Mucosa of stomach (tissue), 1 donor: ENCODE data around the gene POMZP3.
"Not testable (repeated sequence)": the region's sequence is repeated elsewhere in the genome, so short reads cannot be mapped to it uniquely, and the experiment has no call there.

ENCODE experiments used
- H3K27me3 ChIP-seq: one replicate; pipeline ENCODE4 v1.7.0; 2013; ENCODE audit warnings: mild to moderate bottlenecking, low read length; ENCODE audit not compliant: control insufficient read depth, insufficient read depth
- H3K36me3 ChIP-seq: one replicate; pipeline ENCODE4 v1.7.0; 2013; ENCODE audit warnings: low read length; ENCODE audit not compliant: control insufficient read depth, insufficient read depth
- H3K4me1 ChIP-seq: one replicate; pipeline ENCODE4 v1.7.0; 2013; ENCODE audit warnings: mild to moderate bottlenecking, low read length; ENCODE audit not compliant: control insufficient read depth, insufficient read depth
- H3K4me3 ChIP-seq: one replicate; pipeline ENCODE4 v1.7.0; 2013; ENCODE audit warnings: low read length
- H3K9ac ChIP-seq: one replicate; pipeline ENCODE4 v1.7.0; 2013; ENCODE audit warnings: mild to moderate bottlenecking, low read length, moderate library complexity
- H3K9me3 ChIP-seq: one replicate; pipeline ENCODE4 v1.7.0; 2013; ENCODE audit warnings: mild to moderate bottlenecking, low read length, moderate library complexity; ENCODE audit not compliant: control insufficient read depth
- donor health status: Pancreatic carcinoma.

Gene POMZP3

GRCh38 chr7:76608469-76608868 lies 18.6 kb downstream of the POMZP3 start:
- H3K4me1 ChIP-seq, H3K9me3 ChIP-seq, H3K4me3 ChIP-seq, H3K27me3 ChIP-seq, H3K9ac ChIP-seq, H3K36me3 ChIP-seq: not testable (repeated sequence)

GRCh38 chr7:76606027-76606426 lies 21.1 kb downstream of the POMZP3 start:
- H3K36me3 ChIP-seq, H3K4me1 ChIP-seq, H3K4me3 ChIP-seq, H3K27me3 ChIP-seq, H3K9me3 ChIP-seq, H3K9ac ChIP-seq: not testable (repeated sequence)

GRCh38 chr7:76600650-76601049 lies 26.4 kb downstream of the POMZP3 start:
- H3K4me3 ChIP-seq, H3K36me3 ChIP-seq, H3K9ac ChIP-seq, H3K4me1 ChIP-seq, H3K9me3 ChIP-seq, H3K27me3 ChIP-seq: not testable (repeated sequence)

GRCh38 chr7:76600116-76600482 lies 27.0 kb downstream of the POMZP3 start:
- H3K9me3 ChIP-seq, H3K9ac ChIP-seq, H3K4me3 ChIP-seq, H3K27me3 ChIP-seq, H3K4me1 ChIP-seq, H3K36me3 ChIP-seq: not testable (repeated sequence)

GRCh38 chr7:76598590-76599264 lies 28.4 kb downstream of the POMZP3 start:
- H3K36me3 ChIP-seq, H3K27me3 ChIP-seq, H3K4me3 ChIP-seq: not testable (repeated sequence)

GRCh38 chr7:76597288-76597687 lies 29.8 kb downstream of the POMZP3 start:
- not testable (repeated sequence) for H3K27me3 ChIP-seq, H3K36me3 ChIP-seq

More at GRCh38 chr7:76598590-76599264, 28.4 kb downstream of the POMZP3 start:
- H3K9ac ChIP-seq, H3K9me3 ChIP-seq, H3K4me1 ChIP-seq: not testable (repeated sequence)

GRCh38 chr7:76592694-76593093 lies 34.4 kb downstream of the POMZP3 start:
- H3K27me3 ChIP-seq, H3K36me3 ChIP-seq, H3K9me3 ChIP-seq, H3K4me3 ChIP-seq, H3K9ac ChIP-seq: not testable (repeated sequence)
- H3K4me1 ChIP-seq: peaks cover 13% of the 10 kb centered on the region

More at GRCh38 chr7:76597288-76597687, 29.8 kb downstream of the POMZP3 start:
- not testable (repeated sequence) for H3K9ac ChIP-seq, H3K4me3 ChIP-seq, H3K4me1 ChIP-seq, H3K9me3 ChIP-seq

- not testable (repeated sequence) for H3K27me3 ChIP-seq, H3K4me3 ChIP-seq, H3K36me3 ChIP-seq, H3K9me3 ChIP-seq, H3K9ac ChIP-seq
- peaks cover 16% of the 10 kb centered on the region for H3K4me1 ChIP-seq
These were observed 35.3 kb downstream of the POMZP3 start for GRCh38 chr7:76591602-76592304.

GRCh38 chr7:76591033-76591432 lies 36.0 kb downstream of the POMZP3 start:
- not testable (repeated sequence) for H3K4me3 ChIP-seq, H3K36me3 ChIP-seq, H3K9ac ChIP-seq, H3K9me3 ChIP-seq, H3K27me3 ChIP-seq
- peaks cover 18% of the 10 kb centered on the region for H3K4me1 ChIP-seq

- H3K4me3 ChIP-seq, H3K27me3 ChIP-seq, H3K9me3 ChIP-seq, H3K36me3 ChIP-seq, H3K9ac ChIP-seq: not testable (repeated sequence)
- peaks cover 22% of the 10 kb centered on the region for H3K4me1 ChIP-seq
These were observed 38.5 kb downstream of the POMZP3 start for GRCh38 chr7:76588586-76588985.

- not testable (repeated sequence) for H3K27me3 ChIP-seq, H3K9ac ChIP-seq, H3K9me3 ChIP-seq, H3K36me3 ChIP-seq, H3K4me3 ChIP-seq
- peaks cover 16% of the 10 kb centered on the region for H3K4me1 ChIP-seq
These were observed 40.3 kb downstream of the POMZP3 start for GRCh38 chr7:76586585-76587315.

GRCh38 chr7:76583636-76584281 lies 43.3 kb downstream of the POMZP3 start:
- peaks cover 13% of the 10 kb centered on the region for H3K4me1 ChIP-seq
- not testable (repeated sequence) for H3K36me3 ChIP-seq, H3K9ac ChIP-seq, H3K4me3 ChIP-seq, H3K9me3 ChIP-seq, H3K27me3 ChIP-seq
